ENCODE measurements around the gene PRODH2. TPM values are rescaled to one million over a fixed set of nuclear protein-coding genes. Genes with fewer than 3 reads are reported as not detected.

The PRODH2 gene
- total and polyA plus RNA-seq, 4 donors, result 56.4 to 156 (median 114) TPM

DNA sequence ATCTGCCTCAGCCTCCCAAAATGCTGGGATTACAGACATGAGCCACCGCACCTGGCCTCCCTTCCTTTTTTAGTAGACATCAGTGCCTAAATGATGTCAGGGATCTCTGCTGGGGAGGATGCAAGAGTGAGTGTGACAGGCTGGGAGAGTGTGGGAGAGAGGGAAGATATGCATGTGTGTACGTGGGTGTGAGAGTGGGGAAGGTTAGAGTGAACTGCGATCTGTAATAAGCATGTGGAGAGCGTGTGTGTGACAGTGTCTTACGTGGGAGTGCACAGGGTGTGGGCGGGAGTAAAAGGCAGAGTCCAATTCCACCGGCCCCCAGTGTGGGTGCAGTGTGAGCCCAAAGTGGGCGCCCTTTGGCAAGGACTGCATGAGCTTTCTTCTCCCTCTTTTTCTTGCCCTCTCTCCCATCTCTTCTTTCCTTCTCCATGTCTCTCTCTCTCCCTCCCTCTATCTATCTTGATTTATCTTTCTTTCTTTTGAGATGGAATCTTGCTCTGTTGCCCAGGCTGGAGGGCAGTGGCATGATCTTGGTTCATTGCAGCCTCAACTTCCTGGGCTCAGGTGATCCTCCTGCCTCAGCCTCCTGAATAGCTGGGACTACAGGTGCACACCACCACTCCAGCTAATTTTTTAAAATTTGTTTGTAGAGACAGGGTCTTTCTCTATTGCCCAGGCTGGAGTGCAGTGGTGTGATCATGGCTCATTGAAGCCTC is 40.6 kb upstream of the PRODH2 start:
- DNase-seq (ENCODE audit: low spot score), result no peak
- no peak overlapping the region for H3K9ac ChIP-seq (ENCODE audit: low read depth in 1 of 2, low read length in 2 of 2)
- TF ChIP-seq NR2F2 (IDR thresholded peaks at IDR 0.05) (no peak), HNF4G (IDR thresholded peaks at IDR 0.05) (no peak), FOXA2 (IDR thresholded peaks at IDR 0.05) (no peak), SP1 (IDR thresholded peaks at IDR 0.05) (no peak), RAD21 (IDR thresholded peaks at IDR 0.05) (no peak), FOXA1 (IDR thresholded peaks at IDR 0.05) (no peak), EGR1 (IDR thresholded peaks at IDR 0.05; ENCODE audit: low read depth in 2 of 2) (no peak), YY1 (IDR thresholded peaks at IDR 0.05) (no peak), GABPA (IDR thresholded peaks at IDR 0.05 in 1 of 2, conservative IDR thresholded peaks at IDR 0.05 in 1 of 2) (no peak), JUND (IDR thresholded peaks at IDR 0.05) (no peak), TAF1 (conservative IDR thresholded peaks at IDR 0.05) (no peak), HNF4A (conservative IDR thresholded peaks at IDR 0.05) (no peak), RXRA (IDR thresholded peaks at IDR 0.05) (no peak)
- TF ChIP-seq, protein P1, sequence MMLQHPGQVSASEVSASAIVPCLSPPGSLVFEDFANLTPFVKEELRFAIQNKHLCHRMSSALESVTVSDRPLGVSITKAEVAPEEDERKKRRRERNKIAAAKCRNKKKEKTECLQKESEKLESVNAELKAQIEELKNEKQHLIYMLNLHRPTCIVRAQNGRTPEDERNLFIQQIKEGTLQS (IDR thresholded peaks at IDR 0.05), result no peak
- TF ChIP-seq, protein P2, sequence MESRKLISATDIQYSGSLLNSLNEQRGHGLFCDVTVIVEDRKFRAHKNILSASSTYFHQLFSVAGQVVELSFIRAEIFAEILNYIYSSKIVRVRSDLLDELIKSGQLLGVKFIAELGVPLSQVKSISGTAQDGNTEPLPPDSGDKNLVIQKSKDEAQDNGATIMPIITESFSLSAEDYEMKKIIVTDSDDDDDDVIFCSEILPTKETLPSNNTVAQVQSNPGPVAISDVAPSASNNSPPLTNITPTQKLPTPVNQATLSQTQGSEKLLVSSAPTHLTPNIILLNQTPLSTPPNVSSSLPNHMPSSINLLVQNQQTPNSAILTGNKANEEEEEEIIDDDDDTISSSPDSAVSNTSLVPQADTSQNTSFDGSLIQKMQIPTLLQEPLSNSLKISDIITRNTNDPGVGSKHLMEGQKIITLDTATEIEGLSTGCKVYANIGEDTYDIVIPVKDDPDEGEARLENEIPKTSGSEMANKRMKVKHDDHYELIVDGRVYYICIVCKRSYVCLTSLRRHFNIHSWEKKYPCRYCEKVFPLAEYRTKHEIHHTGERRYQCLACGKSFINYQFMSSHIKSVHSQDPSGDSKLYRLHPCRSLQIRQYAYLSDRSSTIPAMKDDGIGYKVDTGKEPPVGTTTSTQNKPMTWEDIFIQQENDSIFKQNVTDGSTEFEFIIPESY (IDR thresholded peaks at IDR 0.05), result no peak
- TF ChIP-seq, protein P3, sequence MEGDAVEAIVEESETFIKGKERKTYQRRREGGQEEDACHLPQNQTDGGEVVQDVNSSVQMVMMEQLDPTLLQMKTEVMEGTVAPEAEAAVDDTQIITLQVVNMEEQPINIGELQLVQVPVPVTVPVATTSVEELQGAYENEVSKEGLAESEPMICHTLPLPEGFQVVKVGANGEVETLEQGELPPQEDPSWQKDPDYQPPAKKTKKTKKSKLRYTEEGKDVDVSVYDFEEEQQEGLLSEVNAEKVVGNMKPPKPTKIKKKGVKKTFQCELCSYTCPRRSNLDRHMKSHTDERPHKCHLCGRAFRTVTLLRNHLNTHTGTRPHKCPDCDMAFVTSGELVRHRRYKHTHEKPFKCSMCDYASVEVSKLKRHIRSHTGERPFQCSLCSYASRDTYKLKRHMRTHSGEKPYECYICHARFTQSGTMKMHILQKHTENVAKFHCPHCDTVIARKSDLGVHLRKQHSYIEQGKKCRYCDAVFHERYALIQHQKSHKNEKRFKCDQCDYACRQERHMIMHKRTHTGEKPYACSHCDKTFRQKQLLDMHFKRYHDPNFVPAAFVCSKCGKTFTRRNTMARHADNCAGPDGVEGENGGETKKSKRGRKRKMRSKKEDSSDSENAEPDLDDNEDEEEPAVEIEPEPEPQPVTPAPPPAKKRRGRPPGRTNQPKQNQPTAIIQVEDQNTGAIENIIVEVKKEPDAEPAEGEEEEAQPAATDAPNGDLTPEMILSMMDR (IDR thresholded peaks at IDR 0.05; ENCODE audit: low read depth, low read length, missing input control), result no peak
- TF ChIP-seq, protein P4, sequence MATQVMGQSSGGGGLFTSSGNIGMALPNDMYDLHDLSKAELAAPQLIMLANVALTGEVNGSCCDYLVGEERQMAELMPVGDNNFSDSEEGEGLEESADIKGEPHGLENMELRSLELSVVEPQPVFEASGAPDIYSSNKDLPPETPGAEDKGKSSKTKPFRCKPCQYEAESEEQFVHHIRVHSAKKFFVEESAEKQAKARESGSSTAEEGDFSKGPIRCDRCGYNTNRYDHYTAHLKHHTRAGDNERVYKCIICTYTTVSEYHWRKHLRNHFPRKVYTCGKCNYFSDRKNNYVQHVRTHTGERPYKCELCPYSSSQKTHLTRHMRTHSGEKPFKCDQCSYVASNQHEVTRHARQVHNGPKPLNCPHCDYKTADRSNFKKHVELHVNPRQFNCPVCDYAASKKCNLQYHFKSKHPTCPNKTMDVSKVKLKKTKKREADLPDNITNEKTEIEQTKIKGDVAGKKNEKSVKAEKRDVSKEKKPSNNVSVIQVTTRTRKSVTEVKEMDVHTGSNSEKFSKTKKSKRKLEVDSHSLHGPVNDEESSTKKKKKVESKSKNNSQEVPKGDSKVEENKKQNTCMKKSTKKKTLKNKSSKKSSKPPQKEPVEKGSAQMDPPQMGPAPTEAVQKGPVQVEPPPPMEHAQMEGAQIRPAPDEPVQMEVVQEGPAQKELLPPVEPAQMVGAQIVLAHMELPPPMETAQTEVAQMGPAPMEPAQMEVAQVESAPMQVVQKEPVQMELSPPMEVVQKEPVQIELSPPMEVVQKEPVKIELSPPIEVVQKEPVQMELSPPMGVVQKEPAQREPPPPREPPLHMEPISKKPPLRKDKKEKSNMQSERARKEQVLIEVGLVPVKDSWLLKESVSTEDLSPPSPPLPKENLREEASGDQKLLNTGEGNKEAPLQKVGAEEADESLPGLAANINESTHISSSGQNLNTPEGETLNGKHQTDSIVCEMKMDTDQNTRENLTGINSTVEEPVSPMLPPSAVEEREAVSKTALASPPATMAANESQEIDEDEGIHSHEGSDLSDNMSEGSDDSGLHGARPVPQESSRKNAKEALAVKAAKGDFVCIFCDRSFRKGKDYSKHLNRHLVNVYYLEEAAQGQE (IDR thresholded peaks at IDR 0.05), result no peak
- TF ChIP-seq, protein P5, sequence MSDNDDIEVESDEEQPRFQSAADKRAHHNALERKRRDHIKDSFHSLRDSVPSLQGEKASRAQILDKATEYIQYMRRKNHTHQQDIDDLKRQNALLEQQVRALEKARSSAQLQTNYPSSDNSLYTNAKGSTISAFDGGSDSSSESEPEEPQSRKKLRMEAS (IDR thresholded peaks at IDR 0.05), result no peak
- H3K27me3 ChIP-seq (ENCODE audit: control insufficient read depth in 4 of 4, insufficient read depth in 4 of 4, low read length in 3 of 4), result peaks cover 0 to 3% (median 2%) of the 10 kb centered on the region in 4 donors
- WGBS, result 58% methylated on average over 8 of the region's 8 CpGs
- H3K27ac ChIP-seq (ENCODE audit: low read depth in 1 of 2, low read length in 2 of 2), result no peak overlapping the region
- no peaks in the 10 kb centered on the region for H3K36me3 ChIP-seq (ENCODE audit: control insufficient read depth in 4 of 4, insufficient read depth in 3 of 4, low read depth in 1 of 4, low read length in 3 of 4)
- H3K4me3 ChIP-seq (ENCODE audit: low read depth in 1 of 3, low read length in 3 of 3), result no peak overlapping the region
- no peaks in the 10 kb centered on the region for H3K9me3 ChIP-seq (ENCODE audit: control insufficient read depth in 4 of 4, low read length in 3 of 4)
- H3K4me1 ChIP-seq (ENCODE audit: control insufficient read depth in 4 of 4, insufficient read depth in 4 of 4, low read length in 3 of 4), result peaks cover 0 to 6% (median 4%) of the 10 kb centered on the region in 4 donors
